OCI-M2 (cell line): ENCODE data around the gene MAN1C1.
"Not testable (repeated sequence)": the region's sequence is repeated elsewhere in the genome, so short reads cannot be mapped to it uniquely, and the experiment has no call there.

ENCODE experiments used
- DNase-seq: peaks from one replicate; lab custom pipeline; 2025; ENCODE audit not compliant: unreplicated experiment; lab: John Stamatoyannopoulos, UW

Gene MAN1C1

DNA sequence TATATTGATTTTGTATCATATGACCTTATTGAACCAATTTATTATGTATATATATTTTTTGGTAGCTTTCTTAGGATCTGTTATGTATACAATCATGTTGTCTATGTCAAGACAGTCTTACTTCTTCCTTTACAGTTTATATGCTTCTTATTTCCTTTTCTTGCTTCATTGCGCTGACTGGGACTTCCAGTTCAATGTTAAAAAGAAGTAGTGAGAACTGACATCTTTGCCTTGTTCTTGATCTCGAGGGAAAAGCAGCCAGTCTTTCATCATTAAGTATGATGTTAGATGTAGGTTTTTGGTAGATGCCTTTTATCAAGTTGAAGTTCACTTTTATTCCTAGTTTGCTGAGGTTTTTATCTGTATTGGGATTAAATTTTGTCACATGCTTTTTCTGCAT, 17.5 kb downstream of the MAN1C1 start:
- DNase-seq = no peak

DNA sequence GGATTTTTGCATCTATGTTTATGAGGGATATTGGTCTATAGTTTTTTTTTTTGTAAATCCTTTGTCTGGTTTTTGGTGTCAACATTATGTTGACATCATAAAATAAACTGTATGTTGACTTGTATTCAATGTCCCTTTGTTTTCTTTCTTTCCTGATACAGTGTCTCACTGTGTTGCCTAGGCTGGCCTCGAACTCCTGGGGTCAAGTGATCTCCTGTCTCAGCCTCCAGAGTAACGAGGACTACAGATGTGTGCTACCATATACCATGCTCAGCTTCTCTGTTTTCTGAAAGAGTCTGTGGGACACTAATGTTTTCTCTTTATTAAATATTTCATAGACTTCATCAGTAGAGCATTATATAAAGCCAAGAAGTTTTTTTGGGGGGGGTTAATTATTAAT, 18.3 kb downstream of the MAN1C1 start:
- DNase-seq = no peak

DNA sequence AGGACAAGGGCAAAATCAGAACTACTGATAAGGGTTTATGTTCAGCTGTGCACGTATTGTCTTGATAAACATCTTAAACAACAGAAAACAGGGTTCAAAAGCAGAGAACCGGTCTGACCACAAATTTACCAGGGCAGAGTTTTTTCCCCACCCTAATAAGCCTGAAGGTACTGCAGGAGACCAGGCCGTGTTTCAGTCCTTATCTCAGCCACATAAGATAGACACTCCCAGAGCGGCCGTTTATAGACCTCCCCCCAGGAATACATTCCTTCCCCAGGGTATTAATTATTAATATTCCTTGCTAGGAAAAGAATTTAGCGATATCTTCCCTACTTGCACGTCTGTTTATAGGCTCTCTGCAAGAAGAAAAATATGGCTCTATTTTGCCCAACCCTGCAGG, 19.6 kb downstream of the MAN1C1 start:
- DNase-seq = not testable (repeated sequence)

DNA sequence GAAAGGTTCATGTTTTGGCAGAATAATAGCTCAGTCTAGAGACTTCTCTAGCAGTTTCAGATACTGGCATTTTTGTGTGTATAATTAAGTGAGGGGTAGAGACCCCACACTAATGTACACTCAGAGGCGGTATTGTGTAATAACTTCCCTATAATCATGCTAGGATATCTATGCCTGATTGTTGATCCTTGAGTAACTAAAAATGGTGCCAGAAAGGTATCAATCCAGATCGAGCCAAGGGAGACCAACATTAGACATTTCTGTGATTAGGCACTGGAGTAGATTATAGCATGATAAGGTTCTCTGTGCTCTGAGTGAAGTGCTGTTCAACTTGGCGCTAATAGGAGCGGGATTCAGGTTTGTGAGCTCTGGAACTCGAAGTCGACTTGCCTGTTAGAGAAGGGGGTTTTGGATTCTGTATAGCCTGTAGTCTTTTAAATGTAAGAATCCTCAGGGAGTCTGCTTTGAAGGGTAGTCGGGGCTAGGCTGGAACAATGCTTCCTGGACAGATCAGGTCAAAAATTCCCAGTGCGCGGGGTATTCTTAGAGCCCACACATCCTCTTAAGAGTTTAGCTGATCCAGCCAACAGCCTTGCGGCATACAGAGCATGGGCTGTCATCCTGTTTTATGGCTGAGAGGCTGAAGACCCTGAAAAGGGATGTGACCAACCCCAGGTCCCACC, 24.2 kb downstream of the MAN1C1 start:
- no peak for DNase-seq

DNA sequence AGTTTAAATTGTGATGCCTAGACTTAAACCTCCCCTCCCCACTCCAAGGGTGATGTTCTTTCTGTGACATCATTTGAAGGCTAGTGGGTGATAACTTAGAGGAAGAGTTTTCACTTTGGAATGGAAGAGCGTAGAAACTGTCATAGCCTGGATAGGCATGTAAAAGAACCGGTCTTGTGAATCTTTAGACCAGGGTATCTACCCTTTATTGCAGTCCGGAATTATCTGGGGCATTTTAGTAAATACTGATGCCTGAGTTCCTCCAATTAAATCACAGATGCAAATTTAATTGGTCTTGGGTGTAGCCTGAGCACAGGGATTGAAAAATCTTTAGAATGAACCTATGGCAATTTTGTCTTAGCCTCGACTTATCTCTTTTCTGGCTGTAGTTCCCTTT, 24.7 kb downstream of the MAN1C1 start:
- no peak for DNase-seq

DNA sequence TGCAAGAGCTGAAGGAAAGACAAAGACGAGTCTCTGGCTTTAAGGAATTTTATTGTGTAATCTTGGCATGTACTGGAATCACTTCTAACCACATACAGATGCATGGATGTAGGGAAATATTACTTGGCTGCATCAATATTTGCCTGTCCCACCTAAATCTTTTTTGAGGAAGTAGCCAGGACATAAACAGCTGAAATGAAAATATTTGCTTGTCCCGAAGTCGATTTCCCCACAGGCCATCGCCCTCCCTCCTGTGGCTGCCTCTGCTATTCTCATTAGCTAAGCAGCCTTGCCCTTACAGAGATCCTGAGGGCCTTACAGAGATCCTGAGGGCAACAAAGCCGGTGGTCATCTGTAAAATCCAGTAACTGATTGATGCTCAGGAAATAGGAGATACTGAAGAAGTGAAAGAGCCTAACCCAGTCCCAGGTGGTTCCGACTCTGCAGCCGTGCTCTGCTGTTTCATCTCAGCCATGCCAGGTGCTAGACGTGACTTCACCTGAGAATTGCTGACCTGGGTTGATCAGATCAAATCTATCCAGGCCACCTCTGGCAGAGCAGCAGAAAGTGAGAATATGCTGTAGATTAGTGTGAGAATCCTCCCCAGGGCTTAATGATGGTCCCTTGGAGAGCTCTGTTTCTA, 25.5 kb downstream of the MAN1C1 start:
- DNase-seq = no peak

DNA sequence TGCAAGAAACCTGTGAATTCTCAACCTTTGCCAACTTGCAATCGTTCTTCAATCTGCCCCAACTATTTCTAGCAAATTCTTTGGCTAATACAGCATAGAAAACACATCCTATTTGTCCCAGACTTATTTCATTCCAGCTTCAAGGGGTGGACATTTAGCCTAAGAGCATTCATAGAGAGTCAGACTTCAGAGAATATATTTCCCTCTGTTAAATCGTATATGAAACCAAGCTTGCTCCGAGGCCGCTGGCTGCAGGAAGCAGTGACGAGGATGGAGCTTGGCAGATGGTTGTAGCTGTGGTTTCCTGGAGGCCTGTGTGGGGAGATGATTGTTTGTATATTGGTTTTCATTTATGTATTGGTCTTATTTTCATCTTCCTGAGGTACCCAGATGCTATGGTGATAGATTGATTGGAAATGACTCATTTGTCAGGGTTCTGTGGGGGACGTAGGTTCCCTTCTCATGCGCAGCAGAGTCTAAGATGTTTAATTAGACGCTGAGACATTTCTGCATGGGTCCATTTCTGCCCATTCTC, 26.1 kb downstream of the MAN1C1 start:
- DNase-seq = no peak

DNA sequence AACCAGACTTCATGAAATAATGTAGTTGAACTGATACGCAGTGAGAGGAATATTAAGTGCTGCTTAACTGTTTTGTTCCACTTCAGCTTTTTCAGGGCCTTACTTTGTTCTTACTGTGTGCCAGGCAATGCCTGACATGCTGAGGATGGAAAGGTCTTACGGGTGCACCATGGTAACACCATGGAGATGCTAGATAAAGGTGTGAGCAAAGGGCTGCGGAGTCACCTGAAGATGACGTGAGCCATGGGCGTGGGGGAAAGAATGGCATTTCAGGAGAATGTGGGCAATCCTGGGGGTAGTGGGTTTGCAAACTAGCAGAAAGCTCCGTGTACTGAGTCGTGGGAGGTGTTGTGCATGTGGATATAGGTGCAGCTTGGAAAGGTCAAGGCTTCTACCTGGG, 27.3 kb downstream of the MAN1C1 start:
- DNase-seq = no peak

- no peak for DNase-seq
These were observed 28.4 kb downstream of the MAN1C1 start for GRCh38 chr1:25644962-25645361.

GRCh38 chr1:25645637-25646400, 29.2 kb downstream of the MAN1C1 start:
- no peak for DNase-seq

- DNase-seq = no peak
These were observed 30.5 kb downstream of the MAN1C1 start for GRCh38 chr1:25647106-25647505.

GRCh38 chr1:25647863-25648262, 31.3 kb downstream of the MAN1C1 start:
- no peak for DNase-seq

DNA sequence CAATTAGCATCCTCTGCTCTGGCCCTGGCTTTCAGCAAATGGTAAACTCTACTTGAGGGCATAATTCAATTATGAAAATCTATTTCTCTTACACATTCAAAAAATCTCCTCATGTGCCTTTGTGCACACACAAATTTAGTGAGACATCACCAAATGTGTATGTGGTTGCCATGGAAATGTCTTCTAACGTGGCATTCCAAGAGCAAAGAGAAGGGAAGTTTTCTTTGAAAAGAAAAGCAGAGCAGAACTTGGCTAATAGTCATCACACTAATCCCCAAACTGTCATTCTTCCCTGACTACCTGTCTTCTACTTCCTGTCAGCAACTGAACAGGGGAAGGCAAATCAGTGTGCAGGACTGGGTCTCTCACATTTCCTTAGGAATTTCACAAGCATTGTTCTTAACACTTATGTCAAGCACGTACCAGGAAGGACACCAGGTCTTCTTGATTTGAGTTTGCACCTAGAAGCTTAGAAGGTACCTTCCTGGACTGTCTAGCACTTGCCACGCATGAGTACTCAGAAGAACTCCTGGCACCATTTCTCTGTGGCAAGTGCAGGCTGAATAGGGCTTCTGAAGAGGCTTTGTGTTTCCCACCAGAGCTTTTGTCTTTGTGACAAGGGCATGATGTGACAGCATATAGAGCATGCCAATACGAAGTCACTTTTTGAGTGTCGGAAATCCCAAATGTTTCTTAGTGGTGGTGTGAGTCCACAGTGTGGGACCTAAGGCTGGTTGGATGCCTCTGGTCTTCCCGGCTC, 32.3 kb downstream of the MAN1C1 start:
- no peak for DNase-seq

GRCh38 chr1:25649505-25650288, 33.1 kb downstream of the MAN1C1 start:
- no peak for DNase-seq

GRCh38 chr1:25650289-25650576, 33.6 kb downstream of the MAN1C1 start:
- no peak for DNase-seq

- no peak for DNase-seq
These were observed 34.5 kb downstream of the MAN1C1 start for GRCh38 chr1:25651036-25651640.

- no peak for DNase-seq
These were observed 35.5 kb downstream of the MAN1C1 start for GRCh38 chr1:25651824-25652741.

DNA sequence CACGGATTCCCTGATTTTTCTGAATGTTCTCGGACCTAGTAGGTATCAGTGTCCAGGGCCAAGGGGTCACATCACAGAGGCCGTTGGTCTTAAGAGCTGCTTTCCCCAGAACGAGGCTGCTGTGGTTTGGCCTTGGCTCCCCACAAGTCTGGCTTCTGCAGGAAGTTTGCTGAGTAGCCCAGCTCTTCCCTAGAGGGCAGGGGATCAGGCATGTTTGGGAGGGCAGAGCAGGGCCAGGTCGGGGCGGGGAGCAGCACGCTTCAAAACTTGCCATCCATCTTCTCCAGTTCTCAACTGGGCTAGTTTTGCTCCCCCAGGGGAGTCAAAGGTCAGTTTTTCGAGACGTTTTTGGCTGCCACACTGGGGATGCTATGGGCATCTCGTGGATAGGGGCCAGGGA, 37.0 kb downstream of the MAN1C1 start:
- DNase-seq = no peak

- no peak for DNase-seq
These were observed 37.6 kb downstream of the MAN1C1 start for GRCh38 chr1:25654109-25654660.
